SK-N-SH treated with all-trans-retinoic acid at 6 μM for 48 hours (cell line): ENCODE results near the gene LYPD5.
"Not testable (repeated sequence)": the region's sequence is repeated elsewhere in the genome, so short reads cannot be mapped to it uniquely, and the experiment has no call there.

ENCODE experiments used
- ATAC-seq: fragments of 200-7000 bp; cut with Tn5 transposase; 3 replicates; pipeline ENCODE4 v1.9.1; 2020; ENCODE audit warnings: mild to moderate bottlenecking, moderate library complexity
- ARNTL ChIP-seq: fragments of 450-650 bp; formaldehyde crosslinking; IDR thresholded peaks from 2 replicates; pipeline ENCODE4 v1.5.0; 2020; ENCODE audit warnings: low read depth, mild to moderate bottlenecking, moderate library complexity, borderline replicate concordance
- BACH2 ChIP-seq: fragments of 250-450 bp; sonication (Bioruptor Pico); IDR thresholded peaks from 2 replicates; pipeline ENCODE4 v1.9.0; 2021; ENCODE audit warnings: mild to moderate bottlenecking, borderline replicate concordance
- CREB5 ChIP-seq: fragments of 250-450 bp; sonication (Bioruptor Pico); IDR thresholded peaks from 2 replicates; pipeline ENCODE4 v1.5.1; 2020; ENCODE audit warnings: low read depth, mild to moderate bottlenecking, moderate library complexity
- ESRRG ChIP-seq: fragments of 250-450 bp; sonication (Bioruptor Pico); IDR thresholded peaks from 2 replicates; pipeline ENCODE4 v1.6.1; 2021; ENCODE audit warnings: mild to moderate bottlenecking
- OSR1 ChIP-seq: fragments of 250-450 bp; sonication (Bioruptor Pico); IDR thresholded peaks from 2 replicates; pipeline ENCODE4 v1.8.0; 2022; ENCODE audit warnings: moderate library complexity, mild to moderate bottlenecking, inconsistent platforms
- PPARA ChIP-seq: fragments of 250-450 bp; sonication (Bioruptor Pico); IDR thresholded peaks from 2 replicates; pipeline ENCODE4 v1.5.0; 2020; ENCODE audit warnings: mild to moderate bottlenecking, borderline replicate concordance
- RARB ChIP-seq: fragments of 250-450 bp; sonication (Bioruptor Pico); IDR thresholded peaks from 2 replicates; pipeline ENCODE4 v1.8.0; 2021; ENCODE audit warnings: mild to moderate bottlenecking, moderate library complexity
- SNAI2 ChIP-seq: fragments of 250-450 bp; sonication (Bioruptor Pico); IDR thresholded peaks from 2 replicates; pipeline ENCODE4 v1.5.0; 2020; ENCODE audit warnings: mild to moderate bottlenecking, moderate library complexity
- TCF4 ChIP-seq: fragments of 250-450 bp; sonication (Bioruptor Pico); IDR thresholded peaks from 2 replicates; pipeline ENCODE4 v1.8.0; 2021; ENCODE audit warnings: mild to moderate bottlenecking, moderate library complexity, borderline replicate concordance
- TSHZ2 ChIP-seq: fragments of 250-450 bp; sonication (Bioruptor Pico); IDR thresholded peaks from 2 replicates; pipeline ENCODE4 v1.5.0; 2020; ENCODE audit warnings: mild to moderate bottlenecking, moderate library complexity
- ZC3H10 ChIP-seq: fragments of 250-450 bp; sonication (Bioruptor Pico); IDR thresholded peaks from 2 replicates; pipeline ENCODE4 v1.5.1; 2021; ENCODE audit warnings: mild to moderate bottlenecking, moderate library complexity
- ZFP3 ChIP-seq: fragments of 250-450 bp; sonication (Bioruptor Pico); IDR thresholded peaks from 2 replicates; pipeline ENCODE4 v1.5.0; 2020; ENCODE audit warnings: mild to moderate bottlenecking, moderate library complexity
- ZFP30 ChIP-seq: fragments of 450-650 bp; formaldehyde crosslinking; IDR thresholded peaks from 2 replicates; pipeline ENCODE4 v1.5.0; 2022; ENCODE audit warnings: mild to moderate bottlenecking, moderate library complexity
- ZNF565 ChIP-seq: fragments of 450-650 bp; formaldehyde crosslinking; conservative IDR thresholded peaks from 2 replicates; pipeline ENCODE4 v1.5.0; 2020; ENCODE audit warnings: low read depth, mild to moderate bottlenecking, moderate library complexity
- ZNF70 ChIP-seq: fragments of 450-650 bp; formaldehyde crosslinking; IDR thresholded peaks from 2 replicates; pipeline ENCODE4 v1.5.0; 2020; ENCODE audit warnings: mild to moderate bottlenecking, moderate library complexity
- ZNF8 ChIP-seq: fragments of 450-650 bp; formaldehyde crosslinking; IDR thresholded peaks from 2 replicates; pipeline ENCODE4 v1.5.0; 2020; ENCODE audit warnings: mild to moderate bottlenecking, moderate library complexity
- TF ChIP-seq, protein P1 (sequence below): fragments of 250-450 bp; sonication (Bioruptor Pico); IDR thresholded peaks from 2 replicates; pipeline ENCODE4 v1.8.0; 2021; ENCODE audit warnings: low read depth, mild to moderate bottlenecking, moderate library complexity, borderline replicate concordance
- TF ChIP-seq, protein P2 (sequence below): fragments of 250-450 bp; sonication (Bioruptor Pico); IDR thresholded peaks from 2 replicates; pipeline ENCODE4 v1.8.0; 2020; ENCODE audit warnings: mild to moderate bottlenecking, moderate library complexity, borderline replicate concordance
- TF ChIP-seq, protein P3 (sequence below): fragments of 250-450 bp; sonication (Bioruptor Pico); IDR thresholded peaks from 2 replicates; pipeline ENCODE4 v1.5.1; 2021; ENCODE audit warnings: mild to moderate bottlenecking, moderate library complexity

LYPD5 gene

GRCh38 chr19:43775299-43775890, 26.9 kb downstream of the LYPD5 start:
- ATAC-seq = no peak
- TF ChIP-seq ZNF565 (no peak), OSR1 (CRISPR knock-in tag) (no peak), ZC3H10 (CRISPR knock-in tag) (no peak), ESRRG (CRISPR knock-in tag) (no peak), BACH2 (CRISPR knock-in tag) (no peak), RARB (no peak), TSHZ2 (CRISPR knock-in tag) (no peak), PPARA (CRISPR knock-in tag) (no peak), ZNF8 (no peak), ARNTL (CRISPR knock-in tag) (no peak), CREB5 (CRISPR knock-in tag) (no peak), SNAI2 (CRISPR knock-in tag) (no peak), ZFP3 (no peak)
- TF ChIP-seq, protein P1, sequence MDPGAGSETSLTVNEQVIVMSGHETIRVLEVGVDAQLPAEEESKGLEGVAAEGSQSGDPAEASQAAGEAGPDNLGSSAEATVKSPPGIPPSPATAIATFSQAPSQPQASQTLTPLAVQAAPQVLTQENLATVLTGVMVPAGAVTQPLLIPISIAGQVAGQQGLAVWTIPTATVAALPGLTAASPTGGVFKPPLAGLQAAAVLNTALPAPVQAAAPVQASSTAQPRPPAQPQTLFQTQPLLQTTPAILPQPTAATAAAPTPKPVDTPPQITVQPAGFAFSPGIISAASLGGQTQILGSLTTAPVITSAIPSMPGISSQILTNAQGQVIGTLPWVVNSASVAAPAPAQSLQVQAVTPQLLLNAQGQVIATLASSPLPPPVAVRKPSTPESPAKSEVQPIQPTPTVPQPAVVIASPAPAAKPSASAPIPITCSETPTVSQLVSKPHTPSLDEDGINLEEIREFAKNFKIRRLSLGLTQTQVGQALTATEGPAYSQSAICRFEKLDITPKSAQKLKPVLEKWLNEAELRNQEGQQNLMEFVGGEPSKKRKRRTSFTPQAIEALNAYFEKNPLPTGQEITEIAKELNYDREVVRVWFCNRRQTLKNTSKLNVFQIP (CRISPR knock-in tag) = no peak
- TF ChIP-seq, protein P2, sequence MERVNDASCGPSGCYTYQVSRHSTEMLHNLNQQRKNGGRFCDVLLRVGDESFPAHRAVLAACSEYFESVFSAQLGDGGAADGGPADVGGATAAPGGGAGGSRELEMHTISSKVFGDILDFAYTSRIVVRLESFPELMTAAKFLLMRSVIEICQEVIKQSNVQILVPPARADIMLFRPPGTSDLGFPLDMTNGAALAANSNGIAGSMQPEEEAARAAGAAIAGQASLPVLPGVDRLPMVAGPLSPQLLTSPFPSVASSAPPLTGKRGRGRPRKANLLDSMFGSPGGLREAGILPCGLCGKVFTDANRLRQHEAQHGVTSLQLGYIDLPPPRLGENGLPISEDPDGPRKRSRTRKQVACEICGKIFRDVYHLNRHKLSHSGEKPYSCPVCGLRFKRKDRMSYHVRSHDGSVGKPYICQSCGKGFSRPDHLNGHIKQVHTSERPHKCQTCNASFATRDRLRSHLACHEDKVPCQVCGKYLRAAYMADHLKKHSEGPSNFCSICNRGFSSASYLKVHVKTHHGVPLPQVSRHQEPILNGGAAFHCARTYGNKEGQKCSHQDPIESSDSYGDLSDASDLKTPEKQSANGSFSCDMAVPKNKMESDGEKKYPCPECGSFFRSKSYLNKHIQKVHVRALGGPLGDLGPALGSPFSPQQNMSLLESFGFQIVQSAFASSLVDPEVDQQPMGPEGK (CRISPR knock-in tag) = no peak
- TF ChIP-seq, protein P3, sequence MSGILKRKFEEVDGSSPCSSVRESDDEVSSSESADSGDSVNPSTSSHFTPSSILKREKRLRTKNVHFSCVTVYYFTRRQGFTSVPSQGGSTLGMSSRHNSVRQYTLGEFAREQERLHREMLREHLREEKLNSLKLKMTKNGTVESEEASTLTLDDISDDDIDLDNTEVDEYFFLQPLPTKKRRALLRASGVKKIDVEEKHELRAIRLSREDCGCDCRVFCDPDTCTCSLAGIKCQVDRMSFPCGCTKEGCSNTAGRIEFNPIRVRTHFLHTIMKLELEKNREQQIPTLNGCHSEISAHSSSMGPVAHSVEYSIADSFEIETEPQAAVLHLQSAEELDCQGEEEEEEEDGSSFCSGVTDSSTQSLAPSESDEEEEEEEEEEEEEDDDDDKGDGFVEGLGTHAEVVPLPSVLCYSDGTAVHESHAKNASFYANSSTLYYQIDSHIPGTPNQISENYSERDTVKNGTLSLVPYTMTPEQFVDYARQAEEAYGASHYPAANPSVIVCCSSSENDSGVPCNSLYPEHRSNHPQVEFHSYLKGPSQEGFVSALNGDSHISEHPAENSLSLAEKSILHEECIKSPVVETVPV (CRISPR knock-in tag) = no peak

DNA sequence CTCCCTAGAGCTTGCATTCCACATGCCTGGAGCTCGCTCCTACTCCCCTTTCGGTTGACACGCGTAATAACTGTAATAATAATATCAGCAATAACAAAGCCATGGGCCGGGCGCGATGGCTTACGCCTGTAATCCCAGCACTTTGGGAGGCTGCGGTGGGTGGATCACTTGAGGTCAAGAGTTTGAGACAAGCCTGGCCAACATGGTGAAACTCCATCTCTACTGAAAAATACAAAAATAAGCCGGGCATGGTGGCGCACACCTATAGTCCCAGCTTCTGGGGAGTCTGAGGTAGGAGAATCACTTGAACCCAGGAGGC, 27.3 kb downstream of the LYPD5 start:
- not testable (repeated sequence) for ATAC-seq

- ATAC-seq = peak; percentile 37; the same call in 1 of the 3 replicates
- no peak for TF ChIP-seq TCF4
- TF ChIP-seq SNAI2 (CRISPR knock-in tag) = no peak
Measured at GRCh38 chr19:43774103-43774939, 27.9 kb downstream of the LYPD5 start.

- TF ChIP-seq, protein P3 (CRISPR knock-in tag) = no peak
- TF ChIP-seq OSR1 (CRISPR knock-in tag) (no peak), TSHZ2 (CRISPR knock-in tag) (no peak), ZNF70 (CRISPR knock-in tag) (no peak), ZNF565 (no peak), SNAI2 (CRISPR knock-in tag) (no peak), ZFP3 (no peak), ZFP30 (CRISPR knock-in tag) (no peak), ZC3H10 (CRISPR knock-in tag) (no peak)
- TF ChIP-seq, protein P2 (CRISPR knock-in tag) = no peak
- ATAC-seq = no peak
Measured at GRCh38 chr19:43773725-43774102, 28.5 kb downstream of the LYPD5 start.
